IMR-90 (cell line): Measurements from ENCODE around the gene USP7. TPM values are rescaled to one million over a fixed set of nuclear protein-coding genes. Genes with fewer than 3 reads are reported as not detected.

ENCODE experiments used
- ATAC-seq: fragments of 200-7000 bp; cut with Tn5 transposase; 2 replicates; pipeline ENCODE4 v1.9.1; 2020; ENCODE audit warnings: low read depth, mild to moderate bottlenecking, moderate library complexity
- BruUV-seq: library from RNA; stranded (reverse); fragments of 400-500 nt; replicated peaks from 2 replicates; lab custom pipeline; 2021; lab: Mats Ljungman, UMichigan
- CTCF ChIA-PET: fragments of 300-600 bp; formaldehyde crosslinking; extraction: SDS; loops from one replicate; lab custom pipeline; 2021; ENCODE audit warnings: antibody characterized with exemption; lab: Yijun Ruan, JAX
- POLR2A ChIA-PET: fragments of 300-600 bp; sonication (Branson Sonifier 250); formaldehyde crosslinking; loops from one replicate; lab custom pipeline; 2022; ENCODE audit warnings: antibody characterized with exemption; ENCODE audit not compliant: unreplicated experiment; lab: Charles Lee
- DNase-seq: peaks from one replicate; pipeline ENCODE4 v3.0.0; 2013
- H2AFZ ChIP-seq: replicated peaks from 2 replicates; pipeline ENCODE3; 2013; ENCODE audit warnings: low read length, mild to moderate bottlenecking; ENCODE audit not compliant: poor library complexity
- H2AK5ac ChIP-seq: 2 replicates; pipeline ENCODE4 v1.6.1; 2013; ENCODE audit warnings: low read depth, low read length, inconsistent platforms
- H2AK9ac ChIP-seq: replicated peaks from 2 replicates; pipeline ENCODE3; 2013; ENCODE audit warnings: mild to moderate bottlenecking, low read depth, low read length, moderate library complexity; ENCODE audit not compliant: poor library complexity
- H2BK120ac ChIP-seq: 2 replicates; pipeline ENCODE4 v1.6.1; 2013; ENCODE audit warnings: low read depth, low read length, inconsistent platforms
- H2BK15ac ChIP-seq: 3 replicates; pipeline ENCODE4 v1.6.1; 2013; ENCODE audit warnings: low read depth, low read length, inconsistent platforms
- H2BK20ac ChIP-seq: 2 replicates; pipeline ENCODE4 v1.6.1; 2013; ENCODE audit warnings: low read depth, mild to moderate bottlenecking, inconsistent platforms, low read length, moderate library complexity
- H2BK5ac ChIP-seq: 2 replicates; pipeline ENCODE4 v1.6.1; 2013; ENCODE audit warnings: mild to moderate bottlenecking, low read depth, low read length, inconsistent platforms; ENCODE audit not compliant: poor library complexity, severe bottlenecking
- H3K14ac ChIP-seq: replicated peaks from 2 replicates; pipeline ENCODE4 v1.6.1; 2013; ENCODE audit warnings: low read depth, low read length, inconsistent platforms
- H3K18ac ChIP-seq: 2 replicates; pipeline ENCODE4 v1.6.1; 2013; ENCODE audit warnings: low read depth, low read length, control low read depth
- H3K23ac ChIP-seq: 2 replicates; pipeline ENCODE4 v1.6.1; 2013; ENCODE audit warnings: low read depth, low read length, inconsistent platforms
- H3K27ac ChIP-seq: 2 replicates; pipeline ENCODE4 v1.5.1; 2013; ENCODE audit warnings: mild to moderate bottlenecking, control low read depth, low read length; ENCODE audit not compliant: insufficient read depth
- H3K27me3 ChIP-seq: 2 replicates; pipeline ENCODE4 v1.6.1; 2013; ENCODE audit warnings: low read length; ENCODE audit not compliant: control insufficient read depth, insufficient read depth
- H3K36me3 ChIP-seq: 2 replicates; pipeline ENCODE4 v1.6.1; 2013; ENCODE audit warnings: low read length, mixed read lengths; ENCODE audit not compliant: control insufficient read depth, insufficient read depth
- H3K4ac ChIP-seq: 2 replicates; pipeline ENCODE4 v1.6.1; 2013; ENCODE audit warnings: low read depth, low read length, inconsistent platforms
- H3K4me1 ChIP-seq: 2 replicates; pipeline ENCODE4 v1.6.1; 2013; ENCODE audit warnings: low read length, mixed read lengths; ENCODE audit not compliant: control insufficient read depth, insufficient read depth
- H3K4me2 ChIP-seq: 2 replicates; pipeline ENCODE4 v1.6.1; 2013; ENCODE audit warnings: low read depth, mild to moderate bottlenecking, control low read depth, low read length, moderate library complexity
- H3K4me3 ChIP-seq: 2 replicates; pipeline ENCODE4 v1.5.1; 2013; ENCODE audit warnings: low read depth, mild to moderate bottlenecking, control low read depth, low read length, moderate library complexity; ENCODE audit not compliant: insufficient read depth
- H3K56ac ChIP-seq: 2 replicates; pipeline ENCODE4 v1.6.1; 2013; ENCODE audit warnings: low read length, inconsistent platforms; ENCODE audit not compliant: insufficient read depth; ENCODE audit errors: extremely low read depth
- H3K79me1 ChIP-seq, 2 experiments: 2 replicates each; pipeline ENCODE4 v1.6.1; 2013; ENCODE audit warnings: low read length in 2 of 2, inconsistent platforms in 1 of 2, low read depth in 1 of 2
- H3K9ac ChIP-seq: 2 replicates; pipeline ENCODE4 v1.6.1; 2013; ENCODE audit warnings: low read depth, low read length, control low read depth
- H3K9me1 ChIP-seq: 2 replicates; pipeline ENCODE4 v1.6.1; 2013; ENCODE audit warnings: low read length, inconsistent platforms; ENCODE audit not compliant: insufficient read depth
- H3K9me3 ChIP-seq: 2 replicates; pipeline ENCODE4 v1.6.1; 2013; ENCODE audit warnings: low read length; ENCODE audit not compliant: control insufficient read depth, insufficient read depth
- H4K20me1 ChIP-seq: 2 replicates; pipeline ENCODE4 v1.6.1; 2013; ENCODE audit warnings: low read length, inconsistent platforms; ENCODE audit not compliant: insufficient read depth
- H4K5ac ChIP-seq: 2 replicates; pipeline ENCODE4 v1.6.1; 2013; ENCODE audit warnings: mild to moderate bottlenecking, low read depth, low read length, control low read depth
- H4K8ac ChIP-seq, 2 experiments: 2 replicates each; pipeline ENCODE4 v1.6.1; 2013; ENCODE audit warnings: low read depth in 2 of 2, low read length in 2 of 2, control low read depth in 1 of 2, inconsistent platforms in 1 of 2
- H4K91ac ChIP-seq: 2 replicates; pipeline ENCODE4 v1.6.1; 2013; ENCODE audit warnings: low read depth, low read length, inconsistent platforms; ENCODE audit not compliant: insufficient read depth
- MAZ ChIP-seq: IDR thresholded peaks from 2 replicates; pipeline ENCODE4 v1.6.1; 2012; ENCODE audit warnings: low read depth, mild to moderate bottlenecking, low read length, improper control_type of control experiment, moderate library complexity, borderline replicate concordance
- POLR2A ChIP-seq: IDR thresholded peaks from 2 replicates; pipeline ENCODE4 v1.6.1; 2012; ENCODE audit warnings: mild to moderate bottlenecking, low read depth, low read length
- RFX5 ChIP-seq: IDR thresholded peaks from 2 replicates; pipeline ENCODE4 v1.8.0; 2012; ENCODE audit warnings: low read depth, mild to moderate bottlenecking, low read length, moderate library complexity
- WGBS, 2 experiments: methylation state at CpG; one replicate each; pipeline versions ENCODE4 v1.1.5 to v1.1.7; 2013; ENCODE audit warnings: missing lambda C conversion rate in 2 of 2; ENCODE audit not compliant: insufficient read length in 1 of 2; ENCODE audit errors: extremely low coverage in 2 of 2; 5-methylcytosine and 5-hydroxymethylcytosine counted together
- dilution Hi-C: fragments of 300-500 bp; cut with HindIII; formaldehyde crosslinking; loops from one replicate; pipeline ENCODE4 v1.14.3; 2018; ENCODE audit warnings: low sequenced_read_pairs; ENCODE audit not compliant: unreplicated experiment
- in situ Hi-C: fragments of 300-500 bp; cut with MboI; formaldehyde crosslinking; loops from 3 replicates; pipeline ENCODE4 v1.14.3; 2019; ENCODE audit warnings: low sequenced_read_pairs, inconsistent platforms, mixed read lengths
- intact Hi-C: fragments of 100-400 bp; cut with micrococcal nuclease; formaldehyde crosslinking; loops from 2 replicates; pipeline ENCODE4 v1.10.0; 2022
- polyA plus RNA-seq, 3 experiments: library from polyadenylated mRNA; depleted of rRNA; stranded (reverse); fragments of >200 nt; gene quantifications; 2 replicates each; pipeline ENCODE4 v1.2.3, GENCODE V29; 2012; ENCODE audit warnings: low replicate concordance in 1 of 3
- total RNA-seq: library from RNA; depleted of rRNA; stranded (reverse); fragments of >200 nt; gene quantifications from 2 replicates; pipeline ENCODE4 v1.2.3, GENCODE V29; 2012

The USP7 gene
- total and polyA plus RNA-seq, 2 of the 4 experiments (the other 2 are of a cell fraction): 17.8 to 28.3 TPM

DNA sequence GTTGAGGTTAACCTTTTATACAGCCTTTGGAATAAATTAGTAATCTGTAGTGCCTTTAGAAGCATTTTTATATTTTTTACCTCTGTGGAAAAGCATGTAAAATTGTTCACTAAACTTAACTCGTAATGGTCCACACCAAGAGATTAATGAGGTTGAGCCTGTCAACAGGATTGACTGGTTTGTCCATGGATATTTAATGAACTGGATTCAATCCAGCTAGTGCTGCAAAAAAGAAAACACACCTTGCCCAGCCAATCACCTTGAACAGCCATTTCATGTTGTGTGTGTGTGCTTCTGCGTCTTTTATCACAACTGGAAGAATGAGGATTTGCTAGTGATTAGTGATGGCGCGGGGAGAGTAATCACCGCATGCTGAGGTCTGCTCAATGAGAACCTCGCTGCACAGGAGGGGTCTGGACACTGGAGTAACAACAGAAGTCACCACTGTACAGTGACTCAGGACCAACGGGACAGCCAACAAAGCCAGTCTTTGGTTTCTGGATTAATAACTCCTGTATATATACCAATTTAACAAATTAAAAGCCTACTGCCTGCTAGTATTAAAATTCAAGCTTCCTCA, 47.9 kb downstream of the USP7 start:
- no peak overlapping the region for H2AFZ ChIP-seq
- H3K27me3 ChIP-seq: no peaks in the 10 kb centered on the region
- H3K4ac ChIP-seq: no peak overlapping the region
- H4K91ac ChIP-seq: no peak overlapping the region
- peaks cover 7% of the 10 kb centered on the region; the same call in 1 of the 2 replicates for H3K9me1 ChIP-seq
- ChIA-PET CTCF (interaction anchor here (0.5 kb wide), 1 partner anchor 1821 kb away, joined by 5 read pairs; no protein-coding TSS in a partner anchor), POLR2A (interaction anchor here (0.6 kb wide), 1 partner anchor 109 kb away, joined by 6 read pairs; no protein-coding TSS in a partner anchor)
- no TSS peak for BruUV-seq
- H3K9ac ChIP-seq: no peak overlapping the region
- no peak overlapping the region for H2BK5ac ChIP-seq
- H2BK120ac ChIP-seq: no peak overlapping the region
- H3K9me3 ChIP-seq: no peaks in the 10 kb centered on the region
- TF ChIP-seq POLR2A (no peak), RFX5 (no peak), MAZ (no peak)
- no peak overlapping the region for H4K5ac ChIP-seq
- in situ Hi-C loops: no loop called here
- DNase-seq: no peak
- dilution Hi-C loops: no loop called here
- H2AK9ac ChIP-seq: no peak overlapping the region
- ATAC-seq: no peak
- no peak overlapping the region for H2BK15ac ChIP-seq
- intact Hi-C loops: no loop called here
- H4K8ac ChIP-seq: no peak overlapping the region
- H3K56ac ChIP-seq: no peak overlapping the region
- H4K20me1 ChIP-seq: peaks cover 20% of the 10 kb centered on the region
- H3K27ac ChIP-seq: no peak overlapping the region
- 90% methylated on average over 3 of the region's 7 CpGs; no CpG with 5 or more reads in 1 of the 2 experiments for WGBS, 2 experiments
- H3K4me1 ChIP-seq: no peaks in the 10 kb centered on the region; the same call in 1 of the 2 replicates
- no peak overlapping the region for H3K14ac ChIP-seq
- peaks cover 52% of the 10 kb centered on the region for H3K36me3 ChIP-seq
- H3K4me3 ChIP-seq: no peak overlapping the region
- H3K18ac ChIP-seq: no peak overlapping the region
- H2AK5ac ChIP-seq: no peak overlapping the region
- no peak overlapping the region for H2BK20ac ChIP-seq
- H3K23ac ChIP-seq: no peak overlapping the region; the same call in 1 of the 2 replicates
- no peak overlapping the region for H3K4me2 ChIP-seq
- H3K79me1 ChIP-seq: peaks cover 45% of the 10 kb centered on the region in 2 experiments
